Colonic mucosa (tissue), 4 donors: ENCODE measurements around the gene FAM20A. TPM values are rescaled to one million over a fixed set of nuclear protein-coding genes. Genes with fewer than 3 reads are reported as not detected.
"Not testable (repeated sequence)": the region's sequence is repeated elsewhere in the genome, so short reads cannot be mapped to it uniquely, and the experiment has no call there.

Source experiments
- DNase-seq: peaks from one replicate; pipeline ENCODE4 v3.0.0-alpha.2; 2020
- H3K27ac ChIP-seq: fragments of 200-600 bp; one replicate; pipeline ENCODE4 v1.8.0; 2021
- H3K27me3 ChIP-seq: fragments of 200-600 bp; one replicate; pipeline ENCODE4 v1.8.0; 2021
- H3K36me3 ChIP-seq: fragments of 200-600 bp; one replicate; pipeline ENCODE4 v1.8.0; 2021
- H3K4me1 ChIP-seq: fragments of 200-600 bp; one replicate; pipeline ENCODE4 v1.8.0; 2021; ENCODE audit warnings: mild to moderate bottlenecking
- H3K4me3 ChIP-seq: fragments of 200-600 bp; one replicate; pipeline ENCODE4 v1.8.0; 2021
- H3K9ac ChIP-seq, 2 donors: one replicate each; pipeline ENCODE4 v1.7.0; 2013; ENCODE audit warnings: control low read depth in 2 of 2, low read depth in 2 of 2, low read length in 2 of 2
- H3K9me3 ChIP-seq: fragments of 200-600 bp; one replicate; pipeline ENCODE4 v1.8.0; 2021
- intact Hi-C: fragments of 100-400 bp; cut with DNase I; formaldehyde crosslinking; loops from one replicate; pipeline ENCODE4 v1.14.1; 2022
- total RNA-seq, 2 donors: library from RNA; stranded (reverse); fragmentation: NEBNext Ultra II Directional in 1 of 2; extraction: Animal tissue kit (Norgen Biotek cat#: 25700) in 1 of 2; gene quantifications; one replicate each; pipeline ENCODE4 v1.2.1, GENCODE V29; 2021
- TF ChIP-seq, protein P1 (sequence below): fragments of 200-600 bp; IDR thresholded peaks from one replicate; pipeline ENCODE4 v1.8.0; 2022; ENCODE audit warnings: antibody characterized with exemption, mild to moderate bottlenecking
- donor health status: healthy.
- donor health status: DM: no; HTN: no; CAD: no.
- donor health status: DM: no; HTN: no; CAD: no.

The FAM20A gene
- total RNA-seq, 2 donors from 2014 or later, result 0.72 to 4.1 TPM

DNA sequence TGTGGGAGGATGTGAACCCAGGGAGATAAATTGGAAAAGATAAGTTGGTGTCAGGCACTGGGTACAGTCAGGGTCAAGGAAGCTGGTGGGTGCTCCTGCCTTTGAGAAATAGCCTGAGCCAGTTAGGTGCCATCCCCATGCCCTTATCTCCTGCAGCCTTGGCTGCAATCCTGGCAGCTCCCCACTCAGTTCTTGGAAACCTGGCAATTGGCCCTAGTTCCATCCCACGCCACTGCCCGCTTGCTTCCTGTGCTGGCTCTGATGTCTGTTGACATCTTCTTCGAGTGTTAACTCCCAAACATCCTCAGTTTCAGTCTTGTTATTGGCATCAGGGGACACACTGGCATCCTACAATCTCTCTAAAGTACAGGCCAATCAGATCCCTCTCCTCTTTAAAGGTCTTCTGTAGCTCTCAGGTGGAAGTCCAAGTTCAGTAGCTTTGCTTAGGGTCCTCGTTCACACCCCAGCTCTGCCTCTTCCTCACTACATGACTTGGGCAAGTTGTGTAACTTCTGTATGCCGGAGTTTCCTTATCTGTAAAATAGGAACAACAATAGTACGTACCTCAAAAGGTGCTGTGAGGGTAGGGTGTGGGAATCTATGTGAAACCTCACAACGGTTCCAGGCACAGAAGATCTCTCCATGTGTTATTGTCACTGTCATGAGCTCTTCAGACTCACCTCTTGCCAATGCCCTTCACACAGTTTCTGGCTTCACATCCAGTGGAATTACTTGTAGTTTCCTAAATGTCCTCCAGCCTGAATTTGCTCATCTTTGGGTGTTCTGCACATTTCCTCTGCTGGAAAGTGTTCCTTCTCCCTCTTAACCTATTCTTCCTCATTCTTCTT lies 102.5 kb downstream of the FAM20A start:
- H3K4me3 ChIP-seq, result no peak overlapping the region
- H3K36me3 ChIP-seq, result no peaks in the 10 kb centered on the region
- DNase-seq, result peak; percentile 32
- peak overlapping the region; percentile 53 for H3K27ac ChIP-seq
- no peaks in the 10 kb centered on the region for H3K27me3 ChIP-seq
- TF ChIP-seq, protein P1, sequence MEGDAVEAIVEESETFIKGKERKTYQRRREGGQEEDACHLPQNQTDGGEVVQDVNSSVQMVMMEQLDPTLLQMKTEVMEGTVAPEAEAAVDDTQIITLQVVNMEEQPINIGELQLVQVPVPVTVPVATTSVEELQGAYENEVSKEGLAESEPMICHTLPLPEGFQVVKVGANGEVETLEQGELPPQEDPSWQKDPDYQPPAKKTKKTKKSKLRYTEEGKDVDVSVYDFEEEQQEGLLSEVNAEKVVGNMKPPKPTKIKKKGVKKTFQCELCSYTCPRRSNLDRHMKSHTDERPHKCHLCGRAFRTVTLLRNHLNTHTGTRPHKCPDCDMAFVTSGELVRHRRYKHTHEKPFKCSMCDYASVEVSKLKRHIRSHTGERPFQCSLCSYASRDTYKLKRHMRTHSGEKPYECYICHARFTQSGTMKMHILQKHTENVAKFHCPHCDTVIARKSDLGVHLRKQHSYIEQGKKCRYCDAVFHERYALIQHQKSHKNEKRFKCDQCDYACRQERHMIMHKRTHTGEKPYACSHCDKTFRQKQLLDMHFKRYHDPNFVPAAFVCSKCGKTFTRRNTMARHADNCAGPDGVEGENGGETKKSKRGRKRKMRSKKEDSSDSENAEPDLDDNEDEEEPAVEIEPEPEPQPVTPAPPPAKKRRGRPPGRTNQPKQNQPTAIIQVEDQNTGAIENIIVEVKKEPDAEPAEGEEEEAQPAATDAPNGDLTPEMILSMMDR, result no peak
- intact Hi-C loops, result no loop called here
- H3K9ac ChIP-seq, result peak overlapping the region in 1 of 2 donors; percentile 56
- H3K9me3 ChIP-seq, result no peaks in the 10 kb centered on the region
- no peaks in the 10 kb centered on the region for H3K4me1 ChIP-seq

DNA sequence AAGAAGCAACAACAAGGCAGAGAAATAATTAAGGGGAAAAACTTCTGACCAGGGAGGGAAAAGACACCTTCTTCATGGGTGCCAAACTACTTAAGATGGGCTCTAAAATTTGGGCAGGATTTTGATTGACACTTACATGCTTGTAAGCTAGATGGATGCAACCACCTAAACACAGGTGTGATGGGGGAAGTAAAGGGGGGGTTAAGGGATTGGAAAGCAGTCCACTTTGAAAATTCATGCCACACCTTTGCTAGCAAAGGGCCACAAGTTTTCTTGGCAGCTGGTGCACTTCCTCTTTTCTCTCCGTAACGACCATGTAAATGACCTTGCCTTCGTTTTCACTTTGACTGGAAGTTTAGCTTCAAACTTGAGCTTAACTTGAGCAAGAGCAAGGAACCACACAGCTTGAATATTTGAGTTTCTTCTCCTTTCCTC lies 103.3 kb downstream of the FAM20A start:
- no peaks in the 10 kb centered on the region for H3K27me3 ChIP-seq
- H3K4me3 ChIP-seq, result no peak overlapping the region
- H3K36me3 ChIP-seq, result no peaks in the 10 kb centered on the region
- H3K4me1 ChIP-seq, result peaks cover 4% of the 10 kb centered on the region
- TF ChIP-seq, protein P1, result no peak
- no peaks in the 10 kb centered on the region for H3K9me3 ChIP-seq
- intact Hi-C loops, result no loop called here
- peak overlapping the region; percentile 53 for H3K27ac ChIP-seq
- peak; percentile 71 for DNase-seq
- peak overlapping the region in 1 of 2 donors; percentile 56 for H3K9ac ChIP-seq

DNA sequence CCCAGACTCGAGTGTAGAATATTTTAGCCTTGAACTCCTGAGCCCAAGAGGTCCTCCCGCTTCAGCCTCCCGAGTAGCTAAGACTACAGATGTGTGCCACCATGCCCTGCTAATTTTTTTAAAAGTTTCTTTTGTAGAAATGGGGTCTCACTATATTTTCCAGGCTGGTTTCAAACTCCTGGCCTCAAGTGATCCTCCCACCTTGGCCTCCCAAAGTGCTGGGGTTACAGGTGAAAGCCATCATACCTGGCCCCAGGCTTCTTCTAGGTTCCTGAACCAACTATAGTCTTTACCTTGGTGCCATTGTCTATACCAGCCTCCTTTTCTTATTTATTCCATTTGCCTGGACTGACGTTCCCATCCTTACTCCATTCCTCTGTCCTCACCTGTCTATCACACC lies 106.1 kb downstream of the FAM20A start:
- no peak overlapping the region for H3K4me3 ChIP-seq
- H3K4me1 ChIP-seq, result peaks cover 9% of the 10 kb centered on the region
- no peak overlapping the region for H3K27ac ChIP-seq
- H3K9ac ChIP-seq, result no peak overlapping the region
- no peak for DNase-seq
- no peaks in the 10 kb centered on the region for H3K36me3 ChIP-seq
- no peaks in the 10 kb centered on the region for H3K9me3 ChIP-seq
- no peaks in the 10 kb centered on the region for H3K27me3 ChIP-seq
- TF ChIP-seq, protein P1, result no peak
- intact Hi-C loops, result no loop called here

DNA sequence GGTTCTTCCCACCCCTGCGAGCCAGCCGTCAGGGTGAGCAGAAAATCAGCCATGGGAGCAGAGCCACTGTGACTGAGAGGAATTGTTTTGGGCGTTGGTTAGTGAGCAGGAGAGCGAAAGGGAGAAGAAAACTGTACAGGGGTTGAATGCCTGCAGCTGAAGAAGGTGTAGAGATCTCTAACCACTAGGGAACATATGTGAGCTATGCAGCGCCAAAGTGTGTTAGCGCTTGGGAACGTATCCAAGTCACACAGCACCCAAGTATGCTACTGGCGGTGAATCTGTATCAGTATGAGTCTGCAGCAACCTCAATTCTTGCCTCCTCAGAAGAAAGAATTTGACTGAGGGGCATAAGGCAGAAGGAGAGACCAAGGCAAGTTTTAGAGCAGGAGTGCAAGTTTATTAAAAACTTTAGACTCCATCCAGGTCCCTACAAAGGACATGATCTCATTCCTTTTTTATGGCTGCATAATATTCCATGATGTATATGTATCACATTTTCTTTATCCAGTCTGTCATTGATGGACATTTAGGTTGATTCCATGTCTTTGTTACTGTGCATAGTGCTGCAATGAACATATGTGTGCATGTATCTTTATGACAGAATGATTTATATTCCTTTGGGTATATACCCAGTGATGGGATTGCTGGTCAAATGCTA lies 108.6 kb downstream of the FAM20A start:
- H3K27me3 ChIP-seq, H3K36me3 ChIP-seq, H3K9me3 ChIP-seq, H3K4me1 ChIP-seq, DNase-seq, H3K4me3 ChIP-seq, intact Hi-C loops: not testable (repeated sequence)
- peak overlapping the region in 1 of 2 donors; percentile 43 for H3K9ac ChIP-seq
- H3K27ac ChIP-seq, result peak overlapping the region; percentile 34

DNA sequence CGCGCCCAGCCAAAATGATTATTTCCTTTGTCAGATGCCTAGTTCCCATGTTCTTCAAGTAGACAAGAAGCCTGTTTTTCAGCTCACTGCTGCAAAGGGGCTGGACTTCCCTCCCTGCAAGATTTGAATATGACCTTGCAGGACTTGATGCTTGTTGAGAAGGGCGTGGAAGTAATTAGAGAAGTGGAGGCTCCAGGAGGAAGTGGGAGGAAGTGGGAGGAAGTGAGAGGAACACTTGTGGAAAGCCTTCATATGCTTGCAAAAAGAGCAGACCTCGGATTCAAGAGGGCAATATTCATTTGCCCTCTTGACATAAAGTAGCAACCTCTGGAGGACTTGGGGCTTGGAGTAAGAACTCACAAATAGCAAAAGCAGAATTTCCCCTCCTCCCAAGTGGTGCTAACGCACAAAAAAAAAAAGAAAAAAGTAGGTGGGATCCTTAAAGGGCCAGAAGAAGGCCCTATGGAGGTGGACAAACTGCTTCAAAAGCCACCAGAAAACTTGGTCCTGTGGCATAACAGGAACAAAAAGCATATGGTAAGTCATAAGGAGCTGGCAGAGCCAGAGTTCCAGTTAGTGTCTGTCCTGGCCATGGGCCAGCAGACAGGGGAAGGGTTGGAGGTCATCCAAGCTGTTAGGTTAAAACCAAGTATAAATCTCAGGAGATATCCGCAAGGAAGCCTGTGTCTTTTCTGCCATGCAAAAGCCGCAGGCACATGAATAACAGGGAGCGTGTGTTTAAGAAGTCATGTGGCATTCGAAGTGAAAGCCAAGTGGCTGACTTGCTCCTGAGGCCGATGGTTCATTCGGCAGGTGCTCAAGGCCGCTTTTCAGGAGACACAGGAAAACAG lies 109.6 kb downstream of the FAM20A start:
- Histone ChIP-seq H3K27me3 (no peaks in the 10 kb centered on the region), H3K4me3 (no peak overlapping the region)
- DNase-seq, result peak; percentile 62

More for the DNA sequence above, 109.6 kb downstream of the FAM20A start:
- Histone ChIP-seq H3K36me3 (no peaks in the 10 kb centered on the region), H3K9me3 (no peaks in the 10 kb centered on the region), H3K27ac (peak overlapping the region; percentile 34), H3K4me1 (peaks cover 9% of the 10 kb centered on the region), H3K9ac (peak overlapping the region in 1 of 2 donors; percentile 43)
- TF ChIP-seq, protein P1, result no peak
- intact Hi-C loops, result no loop called here
